HG02885 (cell line): ENCODE results near the gene BNIP3.
"Not testable (repeated sequence)": the region's sequence is repeated elsewhere in the genome, so short reads cannot be mapped to it uniquely, and the experiment has no call there.

ENCODE experiments used
- ATAC-seq: cut with Tn5 transposase; IDR thresholded peaks from one replicate; pipeline ENCODE4 v1.9.1; 2021; ENCODE audit warnings: mild to moderate bottlenecking; ENCODE audit not compliant: unreplicated experiment, poor library complexity

BNIP3 gene

GRCh38 chr10:131959841-131960240 is 21.9 kb downstream of the BNIP3 start:
- no peak for ATAC-seq

- ATAC-seq = no peak
Measured at GRCh38 chr10:131955591-131956340, 26.0 kb downstream of the BNIP3 start.

GRCh38 chr10:131954356-131954965 is 27.3 kb downstream of the BNIP3 start:
- ATAC-seq = no peak

- not testable (repeated sequence) for ATAC-seq
Measured at GRCh38 chr10:131949908-131950307, 31.8 kb downstream of the BNIP3 start.

- ATAC-seq = no peak
Measured at GRCh38 chr10:131949041-131949862, 32.5 kb downstream of the BNIP3 start.

GRCh38 chr10:131948501-131948900 is 33.2 kb downstream of the BNIP3 start:
- ATAC-seq = no peak

- ATAC-seq = no peak
Measured at GRCh38 chr10:131947631-131948347, 33.9 kb downstream of the BNIP3 start.

GRCh38 chr10:131946880-131947279 is 34.8 kb downstream of the BNIP3 start:
- ATAC-seq = no peak

GRCh38 chr10:131946321-131946751 is 35.4 kb downstream of the BNIP3 start:
- no peak for ATAC-seq

GRCh38 chr10:131944976-131945695 is 36.6 kb downstream of the BNIP3 start:
- no peak for ATAC-seq

- ATAC-seq = no peak
Measured at GRCh38 chr10:131944412-131944811, 37.3 kb downstream of the BNIP3 start.

- no peak for ATAC-seq
Measured at GRCh38 chr10:131943021-131943814, 38.5 kb downstream of the BNIP3 start.

GRCh38 chr10:131942455-131942854 is 39.3 kb downstream of the BNIP3 start:
- ATAC-seq = no peak

GRCh38 chr10:131938681-131939080 is 43.0 kb downstream of the BNIP3 start:
- no peak for ATAC-seq

- ATAC-seq = no peak
Measured at GRCh38 chr10:131937836-131938235, 43.9 kb downstream of the BNIP3 start.

GRCh38 chr10:131936736-131937135 is 45.0 kb downstream of the BNIP3 start:
- no peak for ATAC-seq

GRCh38 chr10:131936294-131936693 is 45.4 kb downstream of the BNIP3 start:
- no peak for ATAC-seq

- ATAC-seq = no peak
Measured at GRCh38 chr10:131935260-131935659, 46.5 kb downstream of the BNIP3 start.

GRCh38 chr10:131934769-131935168 is 47.0 kb downstream of the BNIP3 start:
- ATAC-seq = no peak
